GM19372 (cell line): Measurements from ENCODE around the gene JAZF1.

Source experiments
- ATAC-seq: cut with Tn5 transposase; IDR thresholded peaks from one replicate; pipeline ENCODE4 v1.9.1; 2021; ENCODE audit warnings: mild to moderate bottlenecking, low read depth, moderate library complexity; ENCODE audit not compliant: unreplicated experiment

JAZF1 gene

DNA sequence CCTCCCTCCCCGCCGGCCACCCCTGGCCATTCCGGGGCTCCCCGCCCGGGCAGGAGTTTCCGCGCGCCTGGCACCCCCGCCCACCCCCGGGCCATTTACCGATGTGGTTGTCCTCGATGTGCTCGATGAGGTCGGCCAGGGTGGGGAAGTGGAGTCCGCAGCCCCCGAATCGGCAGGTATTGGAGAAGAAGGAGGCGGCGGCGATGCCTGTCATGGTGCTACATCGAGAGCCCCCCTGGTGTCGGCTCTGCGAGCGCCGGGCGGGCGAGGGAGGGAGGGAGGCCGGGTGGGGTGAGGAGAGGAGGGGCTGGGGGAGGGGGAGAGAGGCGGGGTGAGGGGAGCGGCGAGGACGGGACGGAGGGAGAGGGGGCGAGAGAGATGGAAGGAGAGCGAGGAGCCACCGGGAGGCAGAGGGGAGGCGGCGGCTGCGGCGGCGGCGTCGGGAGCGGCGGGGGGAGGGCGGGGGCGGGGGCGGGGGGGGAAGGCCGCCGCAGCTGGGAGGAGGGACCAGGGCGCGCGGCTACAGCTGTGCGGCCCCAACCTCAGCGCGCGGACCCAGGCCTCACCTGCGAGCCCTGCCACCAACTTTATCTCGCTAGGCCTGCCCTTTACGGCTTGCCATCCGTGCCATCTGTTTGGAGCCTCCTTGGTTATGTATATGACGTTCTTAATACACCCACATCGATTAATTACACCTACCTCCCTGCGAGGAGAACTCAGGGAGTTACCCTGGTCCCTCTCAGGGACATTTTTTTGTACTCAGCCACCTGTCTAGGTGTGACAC is at the start of gene JAZF1:
TSS of gene JAZF1 (minus strand) at position 432 of the 784 bp plus-strand sequence.
- no peak for ATAC-seq

DNA sequence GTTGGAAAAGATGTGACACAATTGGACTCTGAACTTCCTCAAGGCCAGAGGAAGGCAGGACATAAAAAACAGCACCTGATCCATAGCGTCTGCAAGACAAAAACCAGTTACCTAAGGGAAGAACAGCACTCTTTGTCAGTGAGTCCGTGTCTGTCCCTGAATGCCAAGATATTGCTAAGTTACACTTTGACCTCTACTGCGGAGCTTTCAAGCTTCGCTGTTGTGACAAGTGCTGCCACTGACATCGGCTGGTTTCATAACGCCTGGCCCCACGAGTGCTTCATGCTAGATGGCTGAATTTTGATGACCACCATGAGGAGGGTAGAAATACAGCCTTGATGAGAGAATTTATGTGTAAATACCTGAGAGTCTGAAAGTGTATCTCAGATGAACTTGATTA is 49.7 kb upstream of the JAZF1 start:
- no peak for ATAC-seq

DNA sequence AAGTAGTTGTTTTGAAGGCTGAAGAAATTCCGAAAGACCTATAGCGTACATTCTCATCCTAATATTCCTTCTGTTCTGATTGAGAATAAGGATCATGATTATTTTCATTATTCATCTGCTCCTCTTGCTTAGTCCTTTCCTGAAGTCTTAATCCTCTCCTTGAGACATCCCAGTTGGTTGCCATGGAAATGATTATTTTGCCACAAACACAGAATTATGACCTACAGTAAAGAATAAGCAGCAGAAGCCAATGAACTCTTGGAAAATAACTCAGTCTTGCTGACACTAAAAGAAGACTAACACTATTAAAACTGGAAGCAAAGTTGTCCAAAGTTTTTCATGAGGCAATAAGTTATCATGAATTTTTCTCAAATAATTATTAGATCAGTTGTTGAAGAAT is 47.8 kb upstream of the JAZF1 start:
- ATAC-seq = no peak

DNA sequence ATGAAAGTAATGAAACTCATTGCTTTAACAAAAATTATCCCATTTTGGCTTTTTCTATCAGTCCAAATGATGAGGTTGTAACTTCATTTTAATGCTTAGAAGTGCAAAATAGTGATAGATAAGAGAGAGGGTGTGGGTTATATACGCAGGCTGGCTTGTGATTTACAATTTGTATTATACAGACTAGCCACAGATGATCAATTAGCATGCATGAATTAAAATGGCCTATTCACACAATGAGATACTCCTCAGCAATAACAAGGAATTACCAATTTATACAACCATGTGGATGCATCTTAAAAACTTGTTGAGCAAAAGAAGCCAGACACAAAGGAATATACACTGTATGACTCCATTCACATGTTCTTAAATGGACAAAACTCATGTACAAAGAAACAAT is 45.4 kb upstream of the JAZF1 start:
- ATAC-seq = no peak

DNA sequence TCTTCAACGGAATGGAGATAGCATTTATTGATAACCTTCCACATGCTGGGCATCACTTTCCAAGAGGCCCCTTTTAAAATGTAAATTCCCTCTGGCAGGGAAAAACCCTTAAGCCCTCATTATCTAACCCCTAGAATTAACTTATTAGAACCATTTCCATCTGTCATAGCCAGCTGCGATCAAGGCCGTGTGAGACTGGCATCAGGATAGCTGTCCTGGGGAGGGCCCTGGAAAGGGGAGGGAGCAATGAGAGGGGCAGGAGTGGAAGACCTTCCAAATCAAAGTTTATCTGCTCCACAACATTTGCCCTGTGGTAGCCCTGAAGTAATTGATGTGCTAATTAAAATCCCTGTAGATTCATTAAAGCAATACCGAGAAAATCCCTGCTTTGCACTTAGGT is 45.0 kb upstream of the JAZF1 start:
- no peak for ATAC-seq

DNA sequence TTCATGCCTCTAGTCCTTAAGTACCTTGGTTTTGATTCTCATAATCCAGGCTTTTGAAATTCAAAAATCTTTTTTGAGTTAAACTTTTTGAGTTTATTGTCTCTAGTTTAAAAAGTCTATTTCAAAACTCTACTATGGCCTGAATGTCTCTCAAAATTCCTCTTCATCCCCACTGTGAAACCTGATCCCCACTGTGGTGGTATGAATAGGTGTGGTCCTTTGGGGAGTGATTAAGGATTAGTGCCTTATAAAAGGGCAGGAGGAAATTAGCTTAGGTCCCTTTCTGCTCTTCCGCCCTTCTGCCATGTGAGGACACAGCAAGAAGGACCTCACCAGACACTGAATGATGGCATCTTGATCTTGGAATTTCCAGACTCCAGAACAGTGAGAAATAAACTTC is 44.1 kb upstream of the JAZF1 start:
- no peak for ATAC-seq

DNA sequence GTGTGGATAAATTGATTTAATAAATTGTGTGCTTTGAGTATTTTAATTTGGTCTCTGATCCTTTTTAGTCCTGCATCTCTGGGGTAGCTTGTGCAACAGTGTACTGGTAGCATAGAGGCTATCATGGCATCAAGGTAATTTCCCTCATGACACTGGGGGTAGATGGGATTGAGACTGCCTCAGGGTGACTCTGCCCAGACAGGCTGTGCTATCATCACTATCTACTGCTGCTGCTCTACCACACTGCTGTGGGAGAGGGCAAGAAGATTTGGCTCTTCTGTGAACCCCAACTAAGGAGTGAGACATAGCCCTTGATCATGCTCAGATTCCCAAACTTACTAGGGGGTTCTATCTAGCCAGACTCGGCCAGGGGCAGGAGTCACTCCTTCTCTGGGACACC is 43.6 kb upstream of the JAZF1 start:
- no peak for ATAC-seq

DNA sequence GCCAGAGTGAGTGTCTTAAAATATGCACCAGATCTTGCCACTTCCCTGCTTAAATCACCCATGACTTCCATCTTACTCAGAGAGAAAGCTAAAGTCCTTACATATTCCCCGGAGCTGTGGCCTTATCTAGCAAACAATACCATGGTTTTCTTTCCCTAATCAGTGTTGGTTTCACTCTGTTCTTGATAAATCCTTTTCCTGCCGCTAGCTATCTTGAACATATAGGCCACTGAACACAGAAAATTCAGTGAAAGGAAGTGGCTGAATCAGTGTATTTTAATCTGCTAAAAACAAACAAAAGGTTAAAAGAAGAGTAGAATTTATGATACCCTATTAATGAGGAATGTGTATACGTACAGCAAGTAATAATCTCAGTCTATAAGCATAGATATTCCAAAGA is 42.0 kb upstream of the JAZF1 start:
- no peak for ATAC-seq

DNA sequence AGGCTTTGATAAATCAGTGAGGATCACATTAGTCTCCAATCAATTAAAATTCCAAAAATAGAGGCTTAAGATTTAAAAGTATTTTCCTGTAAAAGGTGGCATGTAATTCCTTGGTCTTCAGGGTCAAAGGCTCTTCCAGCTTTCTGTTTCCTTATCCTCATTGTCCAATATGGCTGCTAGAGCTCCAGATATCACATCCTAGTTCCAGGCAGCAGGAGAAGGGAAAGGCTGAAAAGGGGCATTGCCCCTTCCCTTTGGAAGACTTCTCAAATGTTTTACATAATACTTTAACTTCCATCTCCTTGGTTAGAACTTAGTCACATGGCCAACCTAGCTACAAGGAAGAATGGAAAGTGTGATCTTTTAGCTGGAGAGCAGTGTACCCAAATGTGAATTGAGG is 39.2 kb upstream of the JAZF1 start:
- ATAC-seq = no peak

DNA sequence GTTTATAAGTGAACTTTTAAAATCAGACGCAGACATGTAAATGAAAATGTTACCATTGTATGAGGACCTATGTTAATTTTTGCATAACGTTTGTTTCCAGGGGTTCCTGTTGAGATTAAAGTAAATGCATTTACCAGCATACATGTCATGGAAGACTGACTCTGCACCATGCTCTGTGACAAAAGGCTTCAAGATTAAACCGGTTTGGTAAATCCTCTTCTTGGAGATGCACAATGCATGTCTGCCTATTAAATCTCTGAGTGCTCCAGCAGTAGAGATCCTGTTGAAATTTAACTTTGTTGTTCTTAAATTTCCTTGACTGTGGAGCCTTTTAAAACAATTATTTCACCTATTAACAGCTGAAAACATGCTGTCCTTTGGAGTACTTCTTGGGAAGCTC is 36.5 kb upstream of the JAZF1 start:
- ATAC-seq = no peak

DNA sequence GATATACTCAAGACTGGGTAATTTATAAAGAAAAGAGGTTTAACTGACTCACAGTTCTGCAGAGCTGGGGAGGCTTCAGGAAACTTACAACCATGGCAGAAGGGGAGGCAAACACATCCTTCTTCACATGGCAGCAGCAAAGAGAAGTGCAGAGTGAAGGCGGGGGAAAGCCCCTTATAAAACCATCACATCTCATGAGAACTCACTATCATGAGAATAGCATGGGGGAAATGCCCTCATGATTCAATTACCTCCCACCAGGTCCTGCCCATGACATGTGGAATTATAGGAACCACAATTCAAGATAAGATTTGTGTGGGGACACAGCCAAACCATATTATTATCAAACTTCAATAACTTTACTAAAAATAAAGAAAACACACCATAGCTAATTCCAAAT is 30.4 kb upstream of the JAZF1 start:
- no peak for ATAC-seq

DNA sequence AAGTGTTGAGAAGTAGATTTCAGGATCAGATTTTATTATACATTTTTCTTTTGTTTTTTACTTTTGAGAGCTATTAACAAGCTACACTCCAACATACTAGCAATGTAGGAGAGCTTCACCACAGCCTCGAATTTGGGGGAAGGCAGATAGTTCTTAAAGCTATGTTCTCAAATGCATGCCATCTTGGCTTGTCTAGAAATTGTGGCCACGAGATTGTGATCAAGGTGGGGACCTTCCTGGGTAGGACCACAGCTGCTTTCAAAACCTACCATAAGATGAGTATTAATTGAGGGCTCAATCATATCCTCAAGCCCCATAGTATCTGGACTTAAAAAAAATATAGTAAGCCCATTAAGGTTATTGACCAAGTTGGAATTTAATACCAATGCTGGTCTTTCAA is 27.9 kb upstream of the JAZF1 start:
- no peak for ATAC-seq

DNA sequence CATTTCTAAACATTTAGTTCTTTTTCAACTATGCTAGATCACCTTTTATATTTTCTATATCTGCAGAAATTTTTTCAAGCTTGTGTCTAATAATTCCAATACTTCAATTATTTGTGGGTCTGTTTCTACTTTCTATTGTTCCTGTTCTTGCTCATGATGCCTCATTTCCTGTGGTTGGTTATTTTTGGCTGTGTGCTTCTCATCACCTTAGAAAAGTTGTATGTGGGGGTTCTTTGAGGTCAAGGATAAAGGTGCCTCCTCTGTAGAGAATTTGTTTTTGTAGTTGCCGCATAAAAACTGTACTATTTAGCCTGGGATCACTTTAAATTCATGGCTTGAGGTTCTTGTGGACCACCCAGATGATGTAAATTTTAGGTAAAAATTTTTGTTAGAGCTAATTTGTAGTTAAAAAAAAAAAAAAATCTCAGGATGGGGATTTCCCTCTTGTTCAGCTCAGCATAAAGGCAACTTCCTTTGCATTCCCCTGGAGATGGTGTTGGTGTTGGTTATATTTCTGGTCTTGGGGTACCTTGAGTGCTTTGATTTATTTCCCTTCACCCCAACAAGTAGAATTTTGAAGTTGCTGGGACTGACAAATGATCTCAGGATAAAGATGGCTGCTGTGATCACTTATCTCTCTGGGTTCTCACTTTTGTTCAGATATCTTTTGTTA is 27.0 kb upstream of the JAZF1 start:
- no peak for ATAC-seq

DNA sequence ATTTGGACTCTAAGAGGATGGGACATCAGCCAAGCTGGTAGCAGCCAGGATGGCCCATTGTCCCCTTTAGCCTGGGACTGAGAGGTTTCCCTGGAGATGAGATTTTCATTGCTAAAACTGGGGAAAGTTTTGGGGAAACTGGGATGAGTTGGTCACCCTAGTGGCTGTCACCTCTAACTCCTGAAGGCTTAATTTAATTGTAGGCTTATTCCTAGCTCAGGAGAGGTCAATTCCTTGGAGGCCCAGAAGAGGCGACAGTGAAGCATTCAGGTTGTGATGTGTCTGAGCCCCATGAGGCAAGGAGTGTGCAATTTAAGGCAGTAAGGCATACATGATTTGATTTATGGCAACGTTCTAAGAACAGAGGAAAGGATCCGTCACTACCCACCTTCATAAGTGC is 24.9 kb upstream of the JAZF1 start:
- no peak for ATAC-seq

DNA sequence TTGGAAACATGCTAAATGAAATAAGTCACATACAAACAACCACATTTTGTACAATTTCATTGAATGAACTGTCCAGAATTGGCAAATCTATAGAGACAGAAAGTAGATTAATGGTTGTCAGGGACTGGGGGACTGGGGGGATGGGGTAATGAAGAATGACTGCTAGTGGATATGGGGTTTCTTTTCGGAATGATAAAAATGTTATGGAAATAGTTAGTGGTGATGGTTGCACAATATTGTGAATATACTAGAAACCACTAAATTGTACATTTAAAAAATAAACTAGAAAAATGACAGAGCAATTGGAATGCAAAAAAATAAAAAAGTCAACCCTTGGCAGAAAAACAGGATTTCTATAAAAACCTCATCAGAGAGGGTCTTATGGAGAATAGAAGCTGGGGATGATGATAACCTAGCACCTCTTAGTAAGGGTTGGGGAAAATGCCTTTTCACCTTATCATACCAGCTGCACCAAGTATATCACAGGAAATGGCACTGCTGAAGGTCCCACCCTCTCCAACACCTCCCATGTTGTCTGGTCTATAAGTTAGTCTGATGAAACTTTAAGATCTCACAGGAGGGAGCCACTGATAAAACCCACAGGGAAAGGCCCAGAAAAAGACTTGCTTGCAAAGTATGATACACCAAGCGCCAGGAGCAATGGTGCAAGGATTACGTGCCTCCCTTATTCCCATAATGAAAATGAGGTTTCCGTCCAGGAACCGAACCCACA is 23.1 kb upstream of the JAZF1 start:
- ATAC-seq = no peak

DNA sequence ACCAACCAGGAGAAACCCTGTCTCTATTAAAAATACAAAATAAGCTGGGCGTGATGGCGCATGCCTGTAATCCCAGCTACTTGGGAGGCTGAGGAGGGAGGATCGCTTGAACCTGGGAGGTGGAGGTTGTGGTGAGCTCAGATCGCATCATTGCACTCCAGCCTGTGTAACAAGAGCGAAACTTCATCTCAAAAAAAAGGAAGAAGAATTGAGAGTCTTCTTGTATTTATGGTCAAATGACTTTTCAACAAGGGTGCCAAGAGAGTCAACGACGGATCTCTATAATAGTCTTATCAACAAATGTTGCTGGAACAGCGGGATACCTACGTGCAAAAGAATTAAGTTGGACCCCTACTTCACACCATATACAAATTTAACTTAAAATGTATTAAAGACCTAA is 21.6 kb upstream of the JAZF1 start:
- ATAC-seq = no peak

DNA sequence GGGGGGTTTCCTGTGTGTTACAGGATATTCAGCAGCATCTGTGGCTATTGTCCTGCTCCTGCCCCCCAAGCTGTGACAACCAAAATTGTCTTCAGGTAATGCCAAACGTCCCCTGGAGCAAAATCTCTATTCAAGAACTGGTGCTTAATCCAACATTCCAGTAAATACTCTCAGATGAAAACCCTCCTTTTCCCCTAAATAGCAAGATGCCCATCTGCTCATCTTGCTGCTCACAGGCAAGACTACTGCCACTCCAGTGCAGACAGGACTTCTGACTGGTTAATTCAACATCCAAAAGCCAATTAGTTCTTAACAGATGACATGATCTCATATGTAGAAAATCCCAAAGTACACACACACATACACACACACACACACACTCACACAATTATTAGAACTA is 20.5 kb upstream of the JAZF1 start:
- ATAC-seq = no peak

DNA sequence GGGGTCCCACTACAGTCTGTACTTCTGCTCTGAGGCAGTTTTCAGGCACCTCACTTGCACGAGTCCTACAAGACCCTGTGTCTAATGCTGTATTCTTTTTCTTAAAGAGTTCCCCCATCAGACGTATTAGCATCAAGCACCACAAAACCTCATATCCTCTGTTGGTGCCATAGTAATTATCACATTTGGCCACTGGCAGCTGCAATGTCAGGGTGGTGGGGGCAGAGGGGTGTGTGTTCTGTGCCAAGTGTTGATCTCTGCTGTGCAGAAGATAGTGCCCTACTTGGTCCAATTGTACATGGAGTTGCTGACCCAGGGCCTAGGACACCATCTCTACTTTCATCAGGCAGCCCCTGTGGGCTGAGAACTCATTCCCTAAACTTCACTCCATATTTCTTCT is 20.0 kb upstream of the JAZF1 start:
- ATAC-seq = no peak

DNA sequence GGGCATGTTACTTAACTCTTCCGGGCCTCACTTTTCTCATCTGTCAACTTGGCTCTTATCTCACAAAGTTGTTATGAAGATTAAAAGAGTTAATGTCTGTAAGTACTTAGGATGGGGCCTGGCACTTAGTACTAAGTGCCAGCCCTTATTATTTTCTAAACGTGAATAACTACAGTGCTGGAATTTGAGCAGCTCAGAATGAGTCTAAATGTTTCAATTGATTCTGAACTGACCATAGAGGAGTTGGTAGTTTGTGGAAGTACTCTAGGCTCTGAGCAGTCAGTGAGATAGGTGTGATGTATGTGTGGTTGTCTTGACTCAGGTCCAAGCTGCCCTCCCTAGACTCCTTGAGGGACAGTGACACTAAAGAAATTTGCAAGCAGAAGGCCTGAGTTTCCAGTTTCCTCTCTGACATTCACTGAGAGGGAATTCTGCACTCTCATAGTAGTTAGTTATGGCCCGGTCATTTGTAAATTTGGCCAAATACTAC is 18.5 kb upstream of the JAZF1 start:
- no peak for ATAC-seq

DNA sequence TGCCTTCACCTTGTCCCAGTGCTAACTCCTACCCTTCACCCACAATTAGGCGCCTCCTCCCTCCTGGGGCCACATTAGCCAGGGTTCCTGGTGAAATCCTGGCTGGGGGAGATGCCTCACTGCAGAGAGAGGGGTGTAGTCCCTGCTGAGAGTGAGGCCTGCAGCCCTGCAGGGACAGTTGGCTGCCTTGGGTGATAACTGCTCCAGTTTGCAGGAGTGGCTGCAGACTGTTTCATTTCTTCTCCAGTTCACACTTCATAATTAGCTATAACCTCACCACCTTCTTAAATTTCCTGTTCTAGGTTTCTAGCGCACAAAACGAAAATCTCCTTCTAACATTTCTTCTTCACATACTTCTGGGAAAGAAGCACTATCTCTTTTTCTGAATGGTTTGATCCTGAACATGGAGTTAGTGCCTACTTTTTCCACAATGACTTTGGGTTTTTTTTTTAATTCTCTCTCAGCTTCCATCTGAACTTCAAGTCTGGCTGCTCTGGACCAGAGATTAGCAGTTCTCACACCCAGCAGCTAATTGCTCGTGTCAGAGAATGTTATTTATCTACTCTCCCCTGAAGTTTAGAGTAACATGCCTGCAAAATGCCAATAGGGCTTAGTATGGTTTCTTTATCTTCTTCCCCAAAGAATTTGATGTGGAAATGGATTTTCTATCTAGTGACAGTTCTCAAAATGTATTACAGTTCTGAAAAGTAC is 15.5 kb upstream of the JAZF1 start:
- ATAC-seq = no peak
